ENCODE data around the gene LRRIQ3.

DNA sequence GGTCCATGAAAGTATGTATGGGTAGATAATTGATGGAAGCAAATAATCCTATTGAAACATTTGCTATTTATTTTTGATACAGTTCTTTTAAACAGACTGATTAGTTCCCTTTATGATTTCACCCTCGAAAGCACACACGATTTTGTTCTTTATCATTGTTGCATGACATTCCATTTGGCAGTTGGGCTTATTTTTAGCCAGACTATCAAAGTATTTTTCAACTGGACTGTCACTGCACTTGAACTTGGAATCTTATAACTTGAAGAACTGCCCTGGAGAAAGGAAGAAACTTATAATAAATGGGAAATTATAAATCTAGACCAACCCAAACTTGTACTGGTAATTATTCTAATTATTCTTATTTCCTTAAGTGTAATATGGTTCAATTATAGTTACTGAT is 37.2 kb upstream of the LRRIQ3 start, which contains the start of gene TNNI3K:
- TF ChIP-seq, protein P1, sequence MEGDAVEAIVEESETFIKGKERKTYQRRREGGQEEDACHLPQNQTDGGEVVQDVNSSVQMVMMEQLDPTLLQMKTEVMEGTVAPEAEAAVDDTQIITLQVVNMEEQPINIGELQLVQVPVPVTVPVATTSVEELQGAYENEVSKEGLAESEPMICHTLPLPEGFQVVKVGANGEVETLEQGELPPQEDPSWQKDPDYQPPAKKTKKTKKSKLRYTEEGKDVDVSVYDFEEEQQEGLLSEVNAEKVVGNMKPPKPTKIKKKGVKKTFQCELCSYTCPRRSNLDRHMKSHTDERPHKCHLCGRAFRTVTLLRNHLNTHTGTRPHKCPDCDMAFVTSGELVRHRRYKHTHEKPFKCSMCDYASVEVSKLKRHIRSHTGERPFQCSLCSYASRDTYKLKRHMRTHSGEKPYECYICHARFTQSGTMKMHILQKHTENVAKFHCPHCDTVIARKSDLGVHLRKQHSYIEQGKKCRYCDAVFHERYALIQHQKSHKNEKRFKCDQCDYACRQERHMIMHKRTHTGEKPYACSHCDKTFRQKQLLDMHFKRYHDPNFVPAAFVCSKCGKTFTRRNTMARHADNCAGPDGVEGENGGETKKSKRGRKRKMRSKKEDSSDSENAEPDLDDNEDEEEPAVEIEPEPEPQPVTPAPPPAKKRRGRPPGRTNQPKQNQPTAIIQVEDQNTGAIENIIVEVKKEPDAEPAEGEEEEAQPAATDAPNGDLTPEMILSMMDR (IDR thresholded peaks at IDR 0.05) = no peak
- no peak for TF ChIP-seq POLR2A (IDR thresholded peaks at IDR 0.05)
